CD8-positive, alpha-beta memory T cell (primary cell): ENCODE results near the gene ZNRF3. TPM values are rescaled to one million over a fixed set of nuclear protein-coding genes. Genes with fewer than 3 reads are reported as not detected.

Experiments used
- CTCF ChIA-PET: fragments of 350-600 bp; sonication (Branson Sonifier 250); formaldehyde crosslinking; loops from one replicate; lab custom pipeline; 2021; ENCODE audit warnings: antibody characterized with exemption; lab: Charles Lee
- POLR2A ChIA-PET: fragments of 350-600 bp; sonication (Branson Sonifier 250); formaldehyde crosslinking; loops from one replicate; lab custom pipeline; 2021; ENCODE audit warnings: antibody characterized with exemption; lab: Charles Lee
- DNase-seq, 5 donors: peaks; one replicate each; pipeline versions ENCODE4 v3.0.0 to v3.0.0-alpha.2; 2020 to 2022; ENCODE audit warnings: mixed read lengths in 1 of 5
- H3K27ac ChIP-seq: one replicate; pipeline ENCODE4 v1.7.0; 2013; ENCODE audit warnings: low read depth, mild to moderate bottlenecking, low read length, moderate library complexity
- H3K27me3 ChIP-seq: 2 replicates; pipeline ENCODE4 v1.7.0; 2013; ENCODE audit warnings: low read length, mild to moderate bottlenecking; ENCODE audit not compliant: insufficient read depth, poor library complexity, severe bottlenecking
- H3K36me3 ChIP-seq: 2 replicates; pipeline ENCODE4 v1.7.0; 2013; ENCODE audit warnings: mild to moderate bottlenecking, low read length, moderate library complexity; ENCODE audit not compliant: insufficient read depth
- H3K4me1 ChIP-seq: 2 replicates; pipeline ENCODE4 v1.7.0; 2013; ENCODE audit warnings: mild to moderate bottlenecking, low read length, moderate library complexity; ENCODE audit not compliant: insufficient read depth
- H3K4me3 ChIP-seq: 2 replicates; pipeline ENCODE4 v1.7.0; 2013; ENCODE audit warnings: mild to moderate bottlenecking, low read length
- H3K9me3 ChIP-seq: 2 replicates; pipeline ENCODE4 v1.7.0; 2013; ENCODE audit warnings: mild to moderate bottlenecking, low read length
- H3K27ac Mint-ChIP-seq, 8 donors: one replicate each; pipeline ENCODE4 v1.8.0; 2020 to 2021; ENCODE audit warnings: mixed read lengths in 8 of 8, mild to moderate bottlenecking in 6 of 8, inconsistent platforms in 3 of 8, moderate library complexity in 3 of 8
- H3K27me3 Mint-ChIP-seq, 2 donors: one replicate each; pipeline ENCODE4 v1.8.0; 2020 to 2021; ENCODE audit warnings: mixed read lengths in 2 of 2, mild to moderate bottlenecking in 1 of 2, moderate library complexity in 1 of 2
- H3K36me3 Mint-ChIP-seq, 3 donors: one replicate each; pipeline ENCODE4 v1.8.0; 2020 to 2021; ENCODE audit warnings: mixed read lengths in 3 of 3, inconsistent platforms in 1 of 3, mild to moderate bottlenecking in 1 of 3
- H3K4me1 Mint-ChIP-seq, 3 donors: one replicate each; pipeline ENCODE4 v1.8.0; 2020 to 2021; ENCODE audit warnings: mixed read lengths in 3 of 3, inconsistent platforms in 1 of 3, mild to moderate bottlenecking in 1 of 3
- H3K4me3 Mint-ChIP-seq, 7 donors: one replicate each; pipeline ENCODE4 v1.8.0; 2020 to 2021; ENCODE audit warnings: mixed read lengths in 7 of 7, mild to moderate bottlenecking in 6 of 7, moderate library complexity in 4 of 7, inconsistent platforms in 2 of 7
- H3K9me3 Mint-ChIP-seq, 5 donors: one replicate each; pipeline ENCODE4 v1.8.0; 2020 to 2022; ENCODE audit warnings: mixed read lengths in 5 of 5, mild to moderate bottlenecking in 3 of 5, moderate library complexity in 2 of 5, inconsistent platforms in 1 of 5
- polyA plus RNA-seq: library from polyadenylated mRNA; unstranded; fragments of 300-500 nt; fragmentation: Illumina TruSeq; gene quantifications from one replicate; pipeline ENCODE4 v1.2.3, GENCODE V29; 2021
- total RNA-seq, 2 experiments: library from RNA; stranded (reverse); gene quantifications; one replicate each; pipeline ENCODE4 v1.2.3, GENCODE V29; 2021

The ZNRF3 gene
- total and polyA plus RNA-seq, 3 experiments from 2014 or later, result 0.35 to 1.2 (median 1.0) TPM

DNA sequence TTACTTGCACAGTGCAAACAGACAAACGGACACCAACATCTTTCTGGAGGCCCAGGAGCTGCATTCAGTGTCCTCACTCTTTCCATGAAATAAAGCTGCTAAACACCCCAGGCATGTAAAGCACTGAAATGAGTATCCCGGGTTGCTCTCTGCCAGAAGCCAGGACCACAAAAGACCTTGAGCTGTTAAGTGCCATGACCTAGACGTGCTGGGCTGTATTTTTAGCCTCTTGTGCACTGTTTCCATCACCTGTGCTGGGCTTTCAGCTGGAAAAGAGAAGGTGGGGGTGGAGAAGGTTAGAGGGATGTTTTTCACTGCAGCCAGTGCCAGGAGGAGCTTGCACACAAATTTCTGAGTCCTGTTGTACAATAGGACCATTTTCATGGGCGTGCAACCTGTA lies 186.1 kb downstream of the ZNRF3 start:
- Mint-ChIP-seq H3K9me3 (no peaks in the 10 kb centered on the region), H3K4me1 (peaks cover 18 to 36% (median 33%) of the 10 kb centered on the region in 3 donors), H3K36me3 (no peaks in the 10 kb centered on the region), H3K4me3 (no peak overlapping the region), H3K27me3 (peaks cover 20 to 29% of the 10 kb centered on the region in 2 donors), H3K27ac (no peak overlapping the region)
- Histone ChIP-seq H3K9me3 (no peaks in the 10 kb centered on the region), H3K27me3 (peaks cover 16% of the 10 kb centered on the region), H3K4me1 (peaks cover 31% of the 10 kb centered on the region), H3K4me3 (no peak overlapping the region), H3K27ac (no peak overlapping the region), H3K36me3 (no peaks in the 10 kb centered on the region)
- ChIA-PET POLR2A (no interaction called here), CTCF (no interaction called here)
- no peak for DNase-seq

DNA sequence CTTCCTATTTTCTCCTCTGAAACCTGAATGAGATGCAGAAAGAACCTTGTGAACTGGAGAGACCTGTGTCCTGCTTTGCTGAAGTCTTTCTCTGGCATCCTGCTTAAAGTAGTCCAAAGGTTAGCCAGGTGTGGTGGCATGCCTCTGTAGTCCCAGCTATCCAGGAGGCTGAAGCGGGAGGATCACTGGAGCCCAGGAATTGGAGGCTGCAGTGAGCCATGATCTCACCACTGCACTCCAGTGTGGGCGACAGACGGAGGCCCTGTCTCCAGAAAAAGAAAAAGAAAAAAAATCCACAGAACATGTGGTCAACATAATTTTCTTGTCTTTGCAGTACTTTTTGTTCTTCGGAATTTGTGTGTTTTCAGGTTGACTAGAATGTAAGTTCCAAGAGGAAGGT lies 187.1 kb downstream of the ZNRF3 start:
- peaks cover 18 to 33% (median 27%) of the 10 kb centered on the region in 3 donors for H3K4me1 Mint-ChIP-seq
- peaks cover 30 to 39% of the 10 kb centered on the region in 2 donors for H3K27me3 Mint-ChIP-seq
- no peaks in the 10 kb centered on the region for H3K9me3 Mint-ChIP-seq
- Histone ChIP-seq H3K27ac (no peak overlapping the region), H3K4me1 (peaks cover 32% of the 10 kb centered on the region), H3K4me3 (no peak overlapping the region), H3K9me3 (no peaks in the 10 kb centered on the region), H3K36me3 (no peaks in the 10 kb centered on the region), H3K27me3 (peaks cover 23% of the 10 kb centered on the region)
- no peak for DNase-seq
- peak overlapping the region in 1 of 8 donors; percentile 11 for H3K27ac Mint-ChIP-seq
- peak overlapping the region in 5 of 7 donors; percentile 0 to 80 (median 68) for H3K4me3 Mint-ChIP-seq
- no peaks in the 10 kb centered on the region for H3K36me3 Mint-ChIP-seq
- POLR2A ChIA-PET, result no interaction called here
- CTCF ChIA-PET, result no interaction called here

- Histone ChIP-seq H3K9me3 (no peaks in the 10 kb centered on the region), H3K27ac (no peak overlapping the region), H3K4me1 (peaks cover 25% of the 10 kb centered on the region), H3K36me3 (no peaks in the 10 kb centered on the region), H3K27me3 (peaks cover 27% of the 10 kb centered on the region), H3K4me3 (peak overlapping the region; percentile 55)
- H3K4me1 Mint-ChIP-seq, result peaks cover 16 to 25% (median 19%) of the 10 kb centered on the region in 3 donors
- ChIA-PET POLR2A (interaction anchor here (1.0 kb wide), 1 partner anchor 271 kb away, joined by 3 read pairs; the partner anchor contains the start of gene XBP1), CTCF (interaction anchor here (1.0 kb wide), 1 partner anchor 9 kb away, joined by 3 read pairs; the partner anchor contains the start of gene C22orf31)
- no peaks in the 10 kb centered on the region for H3K9me3 Mint-ChIP-seq
- peaks cover 39 to 49% of the 10 kb centered on the region in 2 donors for H3K27me3 Mint-ChIP-seq
- H3K4me3 Mint-ChIP-seq, result peak overlapping the region; percentile 73 to 88 (median 78)
- H3K36me3 Mint-ChIP-seq, result no peaks in the 10 kb centered on the region
- peak in 2 of 5 donors; percentile 14 to 26 for DNase-seq
- H3K27ac Mint-ChIP-seq, result peak overlapping the region in 1 of 8 donors; percentile 34
These were observed 188.1 kb downstream of the ZNRF3 start for GRCh38 chr22:29071261-29072045.

GRCh38 chr22:29072193-29072978 lies 189.0 kb downstream of the ZNRF3 start:
- Mint-ChIP-seq H3K36me3 (no peaks in the 10 kb centered on the region), H3K4me1 (peaks cover 15 to 25% (median 16%) of the 10 kb centered on the region in 3 donors), H3K27me3 (peaks cover 45 to 55% of the 10 kb centered on the region in 2 donors), H3K27ac (peak overlapping the region in 4 of 8 donors; percentile 11 to 51 (median 46)), H3K4me3 (peak overlapping the region; percentile 73 to 88 (median 78)), H3K9me3 (no peaks in the 10 kb centered on the region)
- H3K4me3 ChIP-seq, result peak overlapping the region; percentile 55
- no peaks in the 10 kb centered on the region for H3K9me3 ChIP-seq
- H3K27me3 ChIP-seq, result peaks cover 27% of the 10 kb centered on the region
- ChIA-PET POLR2A (interaction anchor here (1.0 kb wide), 1 partner anchor 272 kb away, joined by 3 read pairs; the partner anchor contains the start of gene XBP1), CTCF (interaction anchor here (1.0 kb wide), 1 partner anchor 10 kb away, joined by 3 read pairs; the partner anchor contains the start of gene C22orf31)
- H3K27ac ChIP-seq, result no peak overlapping the region
- peak; percentile 67 to 80 (median 78) for DNase-seq
- no peaks in the 10 kb centered on the region for H3K36me3 ChIP-seq
- peaks cover 25% of the 10 kb centered on the region for H3K4me1 ChIP-seq

DNA sequence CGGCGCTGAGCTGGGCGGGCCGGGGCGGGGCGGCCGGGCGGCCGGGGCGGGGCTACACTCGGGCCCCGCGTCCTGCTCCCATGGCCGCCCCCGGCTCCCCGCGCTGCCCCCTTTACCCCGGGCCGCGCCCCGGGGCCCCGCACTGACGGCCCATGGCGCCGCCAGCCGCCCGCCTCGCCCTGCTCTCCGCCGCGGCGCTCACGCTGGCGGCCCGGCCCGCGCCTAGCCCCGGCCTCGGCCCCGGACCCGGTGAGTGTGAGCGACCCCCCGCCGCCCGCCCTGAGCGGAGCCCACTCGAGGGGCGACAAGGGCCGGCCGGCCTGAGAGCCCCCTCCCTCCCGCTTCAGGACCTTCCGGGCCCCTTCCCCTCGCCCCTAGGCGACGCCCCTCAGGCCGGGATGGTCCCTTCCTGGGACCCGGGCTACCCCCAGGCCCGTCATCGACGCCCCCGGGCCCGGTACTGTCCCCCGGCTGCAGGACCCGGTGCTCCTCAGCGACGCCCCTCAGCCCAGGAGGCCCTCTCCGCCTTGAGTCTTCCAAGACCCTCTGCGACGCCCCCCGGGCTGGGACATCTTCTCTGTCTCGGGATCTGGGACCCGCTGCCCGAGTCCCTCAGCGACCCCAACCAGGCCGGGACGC lies 189.7 kb downstream of the ZNRF3 start, which contains the start of gene KREMEN1:
KREMEN1 (plus strand) TSS at position 57 of the 639 bp plus-strand sequence; CDS start at position 153, 96 bp downstream.
- Mint-ChIP-seq H3K36me3 (no peaks in the 10 kb centered on the region), H3K27ac (peak within 1 kb of the TSS in 4 of 8 donors; percentile 11 to 51 (median 46)), H3K27me3 (peaks cover 47 to 61% of the 10 kb centered on the region in 2 donors), H3K9me3 (no peaks in the 10 kb centered on the region), H3K4me3 (peak within 1 kb of the TSS; percentile 73 to 88 (median 78)), H3K4me1 (peaks cover 15 to 25% (median 16%) of the 10 kb centered on the region in 3 donors)
- peak in 1 of 5 donors; percentile 5 for DNase-seq
- H3K27me3 ChIP-seq, result peaks cover 27% of the 10 kb centered on the region
- no peak within 1 kb of the TSS for H3K27ac ChIP-seq
- H3K36me3 ChIP-seq, result no peaks in the 10 kb centered on the region
- H3K4me3 ChIP-seq, result peak within 1 kb of the TSS; percentile 55
- peaks cover 25% of the 10 kb centered on the region for H3K4me1 ChIP-seq
- H3K9me3 ChIP-seq, result no peaks in the 10 kb centered on the region
- CTCF ChIA-PET, result interaction anchor here (1.0 kb wide), 1 partner anchor 11 kb away, joined by 3 read pairs; the partner anchor contains the start of gene C22orf31
- POLR2A ChIA-PET, result interaction anchor here (1.0 kb wide), 1 partner anchor 273 kb away, joined by 3 read pairs; the partner anchor contains the start of gene XBP1

DNA sequence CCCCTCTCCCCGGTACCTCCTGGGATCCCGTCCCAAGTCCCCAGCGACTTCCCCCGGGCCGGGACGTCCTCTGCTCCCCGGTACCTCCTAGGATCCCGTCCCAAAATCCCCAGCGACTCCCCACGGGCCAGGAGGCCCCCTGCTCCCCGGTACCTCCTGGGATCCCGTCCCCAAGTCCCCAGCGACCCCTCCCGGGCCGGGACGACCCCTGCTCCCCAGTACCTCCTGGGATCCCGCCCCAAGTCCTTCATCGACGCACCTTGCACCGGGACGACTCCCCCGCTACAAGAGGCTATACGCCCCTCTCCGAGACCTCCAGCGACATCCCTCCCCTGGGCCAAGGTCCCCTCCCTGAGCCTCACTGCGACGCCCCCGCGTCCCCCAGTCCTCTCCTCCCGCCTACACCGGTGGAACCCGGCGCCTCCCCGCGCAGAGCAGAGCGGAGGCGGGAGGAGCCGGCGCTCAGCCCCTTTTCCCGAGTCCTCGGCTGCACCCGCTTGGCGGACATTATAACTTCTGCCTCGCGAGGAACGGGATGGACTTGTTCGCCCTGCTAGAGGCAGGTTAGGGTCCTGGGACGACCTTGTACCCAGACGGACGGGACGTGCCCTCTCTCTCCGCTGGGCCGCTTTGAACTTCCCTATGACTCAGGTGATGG lies 190.4 kb downstream of the ZNRF3 start:
- Mint-ChIP-seq H3K9me3 (no peaks in the 10 kb centered on the region), H3K27ac (no peak overlapping the region), H3K27me3 (peaks cover 47 to 68% of the 10 kb centered on the region in 2 donors), H3K4me1 (peaks cover 15 to 25% (median 16%) of the 10 kb centered on the region in 3 donors), H3K4me3 (peak overlapping the region; percentile 36 to 81 (median 61)), H3K36me3 (no peaks in the 10 kb centered on the region)
- Histone ChIP-seq H3K27me3 (peaks cover 27% of the 10 kb centered on the region), H3K9me3 (no peaks in the 10 kb centered on the region), H3K4me3 (peak overlapping the region; percentile 41), H3K27ac (no peak overlapping the region), H3K36me3 (no peaks in the 10 kb centered on the region), H3K4me1 (peaks cover 25% of the 10 kb centered on the region)
- DNase-seq, result peak in 1 of 5 donors; percentile 7
- ChIA-PET CTCF (no interaction called here), POLR2A (no interaction called here)

GRCh38 chr22:29074276-29074772 lies 191.0 kb downstream of the ZNRF3 start:
- Mint-ChIP-seq H3K36me3 (no peaks in the 10 kb centered on the region), H3K27me3 (peaks cover 47 to 71% of the 10 kb centered on the region in 2 donors), H3K27ac (no peak overlapping the region), H3K4me1 (peaks cover 15 to 25% (median 16%) of the 10 kb centered on the region in 3 donors), H3K4me3 (peak overlapping the region; percentile 36 to 81 (median 61)), H3K9me3 (no peaks in the 10 kb centered on the region)
- CTCF ChIA-PET, result no interaction called here
- Histone ChIP-seq H3K27ac (no peak overlapping the region), H3K27me3 (peaks cover 27% of the 10 kb centered on the region), H3K36me3 (no peaks in the 10 kb centered on the region), H3K4me3 (peak overlapping the region; percentile 41), H3K4me1 (peaks cover 25% of the 10 kb centered on the region), H3K9me3 (no peaks in the 10 kb centered on the region)
- POLR2A ChIA-PET, result no interaction called here
- DNase-seq, result no peak
